Naive thymus-derived CD8-positive, alpha-beta T cell (primary cell): ENCODE measurements around the gene RAB29. TPM values are rescaled to one million over a fixed set of nuclear protein-coding genes. Genes with fewer than 3 reads are reported as not detected.

Source experiments
- ATAC-seq, 2 donors: fragments of 150-1000 bp; cut with Tn5 transposase in 1 of 2; sonication (Bioruptor Pico), chemical (Tn5 transposase) in 1 of 2; 1 replicate in 1 of 2; 2 replicates in 1 of 2; pipeline ENCODE4 v1.10.0; 2021; ENCODE audit warnings: mild to moderate bottlenecking in 2 of 2, moderate library complexity in 2 of 2
- POLR2A ChIA-PET: fragments of 350-600 bp; sonication (Branson Sonifier 250); formaldehyde crosslinking; loops from one replicate; lab custom pipeline; 2021; ENCODE audit warnings: antibody characterized with exemption; lab: Charles Lee
- DNase-seq, 10 donors: peaks; one replicate each; pipeline versions ENCODE4 v3.0.0 to v3.0.0-alpha.2; 2020 to 2022
- H3K27ac Mint-ChIP-seq, 10 donors: one replicate each; pipeline ENCODE4 v1.8.0; 2020 to 2022; ENCODE audit warnings: mild to moderate bottlenecking in 10 of 10, mixed read lengths in 10 of 10, moderate library complexity in 4 of 10, inconsistent platforms in 1 of 10
- H3K27me3 Mint-ChIP-seq, 5 donors: one replicate each; pipeline ENCODE4 v1.8.0; 2021 to 2022; ENCODE audit warnings: mixed read lengths in 5 of 5
- H3K36me3 Mint-ChIP-seq, 3 donors: one replicate each; pipeline ENCODE4 v1.8.0; 2020 to 2022; ENCODE audit warnings: mixed read lengths in 3 of 3, mild to moderate bottlenecking in 2 of 3, inconsistent platforms in 1 of 3
- H3K4me1 Mint-ChIP-seq, 4 donors: one replicate each; pipeline ENCODE4 v1.8.0; 2021 to 2022; ENCODE audit warnings: mixed read lengths in 4 of 4
- H3K4me3 Mint-ChIP-seq, 10 donors: one replicate each; pipeline ENCODE4 v1.8.0; 2020 to 2022; ENCODE audit warnings: mild to moderate bottlenecking in 10 of 10, mixed read lengths in 10 of 10, moderate library complexity in 6 of 10, inconsistent platforms in 1 of 10
- H3K9me3 Mint-ChIP-seq, 9 donors: one replicate each; pipeline ENCODE4 v1.8.0; 2020 to 2022; ENCODE audit warnings: mixed read lengths in 9 of 9, mild to moderate bottlenecking in 3 of 9, inconsistent platforms in 1 of 9, moderate library complexity in 1 of 9
- polyA plus RNA-seq, 3 donors: library from polyadenylated mRNA; unstranded; fragments of 300-500 nt; fragmentation: Illumina TruSeq; gene quantifications; one replicate each; pipeline ENCODE4 v1.2.3, GENCODE V29; 2021
- total RNA-seq, 8 experiments: library from RNA in 2 of 8; stranded (reverse) in 2 of 8; gene quantifications; one replicate each; pipeline ENCODE4 v1.2.3 and lab custom pipeline; 2021 to 2026

RAB29 gene
- total and polyA plus RNA-seq, 5 experiments from 2014 or later = 50.2 to 113 (median 71.3) TPM

GRCh38 chr1:205794011-205794730 is 18.9 kb upstream of the RAB29 start:
- ATAC-seq = no peak
- H3K27me3 Mint-ChIP-seq = no peaks in the 10 kb centered on the region
- H3K9me3 Mint-ChIP-seq = no peaks in the 10 kb centered on the region
- peaks cover 0 to 4% (median 1%) of the 10 kb centered on the region in 4 donors for H3K4me1 Mint-ChIP-seq
- POLR2A ChIA-PET = no interaction called here
- no peak for DNase-seq
- peak overlapping the region in 4 of 10 donors; percentile 21 to 69 (median 58) for H3K27ac Mint-ChIP-seq
- H3K4me3 Mint-ChIP-seq = no peak overlapping the region
- peaks cover 0 to 85% (median 15%) of the 10 kb centered on the region in 3 donors for H3K36me3 Mint-ChIP-seq

GRCh38 chr1:205792961-205793673 is 17.8 kb upstream of the RAB29 start:
- Mint-ChIP-seq H3K4me3 (peak overlapping the region in 1 of 10 donors; percentile 21), H3K36me3 (peaks cover 0 to 77% (median 15%) of the 10 kb centered on the region in 3 donors), H3K9me3 (no peaks in the 10 kb centered on the region), H3K4me1 (peaks cover 0 to 4% (median 1%) of the 10 kb centered on the region in 4 donors), H3K27me3 (no peaks in the 10 kb centered on the region), H3K27ac (peak overlapping the region in 5 of 10 donors; percentile 40 to 78 (median 68))
- POLR2A ChIA-PET = interaction anchor here (0.5 to 1.0 kb wide), 2 partner anchors 47 to 310 kb away, joined by 3 to 4 read pairs; no protein-coding TSS in a partner anchor
- ATAC-seq = no peak
- no peak for DNase-seq

GRCh38 chr1:205792481-205792881 is 17.2 kb upstream of the RAB29 start:
- H3K4me3 Mint-ChIP-seq = no peak overlapping the region
- POLR2A ChIA-PET = interaction anchor here (1.0 kb wide), 1 partner anchor 47 kb away, joined by 3 read pairs; no protein-coding TSS in a partner anchor
- no peaks in the 10 kb centered on the region for H3K27me3 Mint-ChIP-seq
- DNase-seq (no peak), ATAC-seq (no peak)
- H3K9me3 Mint-ChIP-seq = no peaks in the 10 kb centered on the region
- H3K36me3 Mint-ChIP-seq = peaks cover 0 to 70% (median 15%) of the 10 kb centered on the region in 3 donors
- peaks cover 0 to 4% (median 1%) of the 10 kb centered on the region in 4 donors for H3K4me1 Mint-ChIP-seq
- peak overlapping the region in 2 of 10 donors; percentile 36 to 78 for H3K27ac Mint-ChIP-seq

GRCh38 chr1:205791568-205792180 is 16.4 kb upstream of the RAB29 start:
- POLR2A ChIA-PET = interaction anchor here (1.0 to 1.4 kb wide), 2 partner anchors 17 to 46 kb away, joined by 3 to 7 read pairs; partner anchors contain the start of gene RAB29
- Mint-ChIP-seq H3K9me3 (no peaks in the 10 kb centered on the region), H3K36me3 (peaks cover 0 to 62% (median 13%) of the 10 kb centered on the region in 3 donors), H3K27me3 (no peaks in the 10 kb centered on the region), H3K4me1 (peaks cover 0 to 4% (median 1%) of the 10 kb centered on the region in 4 donors), H3K27ac (peak overlapping the region in 3 of 10 donors; percentile 7 to 68 (median 39)), H3K4me3 (no peak overlapping the region)
- peak; percentile 40 to 80 (median 58) for DNase-seq
- peak; percentile 94 to 98 for ATAC-seq

GRCh38 chr1:205787287-205787916 is 12.1 kb upstream of the RAB29 start:
- Mint-ChIP-seq H3K4me1 (peaks cover 7 to 8% (median 7%) of the 10 kb centered on the region in 4 donors), H3K9me3 (no peaks in the 10 kb centered on the region), H3K4me3 (no peak overlapping the region), H3K36me3 (peaks cover 0 to 33% (median 7%) of the 10 kb centered on the region in 3 donors), H3K27ac (peak overlapping the region in 3 of 10 donors; percentile 43 to 75 (median 57)), H3K27me3 (no peaks in the 10 kb centered on the region)
- ATAC-seq (no peak), DNase-seq (no peak)
- POLR2A ChIA-PET = no interaction called here

GRCh38 chr1:205786601-205787000 is 11.3 kb upstream of the RAB29 start:
- POLR2A ChIA-PET = no interaction called here
- no peak overlapping the region for H3K27ac Mint-ChIP-seq
- H3K27me3 Mint-ChIP-seq = no peaks in the 10 kb centered on the region

GRCh38 chr1:205785446-205785845 is 10.2 kb upstream of the RAB29 start:
- peaks cover 0 to 15% (median 7%) of the 10 kb centered on the region in 3 donors for H3K36me3 Mint-ChIP-seq
- POLR2A ChIA-PET = no interaction called here

More at GRCh38 chr1:205786601-205787000, 11.3 kb upstream of the RAB29 start:
- Mint-ChIP-seq H3K9me3 (no peaks in the 10 kb centered on the region), H3K4me1 (peaks cover 6 to 10% (median 8%) of the 10 kb centered on the region in 4 donors), H3K4me3 (no peak overlapping the region), H3K36me3 (peaks cover 0 to 25% (median 7%) of the 10 kb centered on the region in 3 donors)
- no peak for ATAC-seq
- DNase-seq = no peak

GRCh38 chr1:205783904-205784303 is 8.6 kb upstream of the RAB29 start:
- Mint-ChIP-seq H3K27ac (peak overlapping the region in 1 of 10 donors; percentile 72), H3K27me3 (no peaks in the 10 kb centered on the region), H3K4me3 (no peak overlapping the region), H3K9me3 (no peaks in the 10 kb centered on the region), H3K36me3 (no peaks in the 10 kb centered on the region), H3K4me1 (peaks cover 5 to 10% (median 9%) of the 10 kb centered on the region in 4 donors)
- DNase-seq = no peak
- no peak for ATAC-seq
- POLR2A ChIA-PET = no interaction called here

More at GRCh38 chr1:205785446-205785845, 10.2 kb upstream of the RAB29 start:
- Mint-ChIP-seq H3K27me3 (no peaks in the 10 kb centered on the region), H3K4me1 (peaks cover 7 to 10% (median 8%) of the 10 kb centered on the region in 4 donors), H3K9me3 (no peaks in the 10 kb centered on the region), H3K27ac (no peak overlapping the region), H3K4me3 (no peak overlapping the region)
- no peak for DNase-seq
- ATAC-seq = no peak

GRCh38 chr1:205783433-205783795 is 8.1 kb upstream of the RAB29 start:
- no peaks in the 10 kb centered on the region for H3K9me3 Mint-ChIP-seq
- DNase-seq = no peak
- ATAC-seq = no peak
- no peaks in the 10 kb centered on the region for H3K27me3 Mint-ChIP-seq
- H3K27ac Mint-ChIP-seq = peak overlapping the region in 1 of 10 donors; percentile 25
- no peak overlapping the region for H3K4me3 Mint-ChIP-seq
- POLR2A ChIA-PET = interaction anchor here (2.4 kb wide), 1 partner anchor 33 kb away, joined by 12 read pairs; the partner anchor contains the start of gene NUCKS1
- H3K4me1 Mint-ChIP-seq = peaks cover 5 to 11% (median 10%) of the 10 kb centered on the region in 4 donors
- H3K36me3 Mint-ChIP-seq = no peaks in the 10 kb centered on the region

GRCh38 chr1:205782627-205783432 is 7.5 kb upstream of the RAB29 start:
- peak; percentile 49 to 91 for ATAC-seq
- H3K27ac Mint-ChIP-seq = peak overlapping the region in 8 of 10 donors; percentile 6 to 90 (median 66)
- no peaks in the 10 kb centered on the region for H3K9me3 Mint-ChIP-seq
- H3K36me3 Mint-ChIP-seq = no peaks in the 10 kb centered on the region
- peaks cover 5 to 17% (median 12%) of the 10 kb centered on the region in 4 donors for H3K4me1 Mint-ChIP-seq
- H3K4me3 Mint-ChIP-seq = no peak overlapping the region
- H3K27me3 Mint-ChIP-seq = no peaks in the 10 kb centered on the region
- DNase-seq = peak in 4 of 10 donors; percentile 18 to 54 (median 34)
- POLR2A ChIA-PET = interaction anchor here (2.4 kb wide), 1 partner anchor 33 kb away, joined by 12 read pairs; the partner anchor contains the start of gene NUCKS1

GRCh38 chr1:205780335-205780734 is 5.1 kb upstream of the RAB29 start:
- Mint-ChIP-seq H3K4me3 (no peak overlapping the region), H3K4me1 (peaks cover 8 to 36% (median 26%) of the 10 kb centered on the region in 4 donors), H3K36me3 (no peaks in the 10 kb centered on the region), H3K27ac (peak overlapping the region in 1 of 10 donors; percentile 27), H3K9me3 (no peaks in the 10 kb centered on the region), H3K27me3 (no peaks in the 10 kb centered on the region)
- DNase-seq (no peak), ATAC-seq (no peak)
- POLR2A ChIA-PET = interaction anchor here (0.9 kb wide), 1 partner anchor 148 kb away, joined by 3 read pairs; the partner anchor contains the start of gene ELK4
